DND-41 (cell line): ENCODE results near the gene GCAT.

Source experiments
- ATAC-seq: fragments of 200-7000 bp; cut with Tn5 transposase; 3 replicates; pipeline ENCODE4 v1.9.1; 2021; ENCODE audit warnings: low read depth; ENCODE audit not compliant: insufficient read depth
- DNase-seq: peaks from one replicate; pipeline ENCODE4 v3.0.0-alpha.2; 2020
- H2AFZ ChIP-seq: 2 replicates; pipeline ENCODE4 v1.6.0; 2012; ENCODE audit warnings: low read depth, low read length
- H3K27ac ChIP-seq: 2 replicates; pipeline ENCODE4 v1.5.1; 2012; ENCODE audit warnings: low read length, inconsistent platforms
- H3K27me3 ChIP-seq: fragments of 200-600 bp; sonication (generic); 2 replicates; pipeline ENCODE4 v1.6.0; 2012; ENCODE audit warnings: low read length, mild to moderate bottlenecking, inconsistent platforms; ENCODE audit not compliant: insufficient read depth, poor library complexity
- H3K36me3 ChIP-seq: 2 replicates; pipeline ENCODE4 v1.5.1; 2012; ENCODE audit warnings: low read length, inconsistent platforms; ENCODE audit not compliant: insufficient read depth
- H3K4me1 ChIP-seq: 2 replicates; pipeline ENCODE4 v1.5.1; 2012; ENCODE audit warnings: mild to moderate bottlenecking, low read length; ENCODE audit not compliant: insufficient read depth
- H3K4me2 ChIP-seq: 2 replicates; pipeline ENCODE4 v1.6.0; 2012; ENCODE audit warnings: mild to moderate bottlenecking, moderate library complexity, low read length, inconsistent platforms; ENCODE audit not compliant: insufficient read depth
- H3K4me3 ChIP-seq, 2 experiments: fragments of 200-600 bp in 1 of 2; shearing (Covaris generic) in 1 of 2; 2 replicates each; pipeline ENCODE4 v1.5.1; 2012 to 2016; ENCODE audit warnings: inconsistent platforms in 2 of 2, low read length in 2 of 2, mild to moderate bottlenecking in 2 of 2, low read depth in 1 of 2, moderate library complexity in 1 of 2
- H3K79me2 ChIP-seq: 2 replicates; pipeline ENCODE4 v1.6.0; 2012; ENCODE audit warnings: low read length, inconsistent platforms; ENCODE audit not compliant: insufficient read depth
- H3K9ac ChIP-seq: 2 replicates; pipeline ENCODE4 v1.6.0; 2012; ENCODE audit warnings: low read depth, mild to moderate bottlenecking, inconsistent platforms, low read length, moderate library complexity
- H3K9me3 ChIP-seq: 2 replicates; pipeline ENCODE4 v1.5.1; 2012; ENCODE audit warnings: low read length, moderate library complexity, mild to moderate bottlenecking, inconsistent platforms; ENCODE audit not compliant: insufficient read depth, severe bottlenecking
- H4K20me1 ChIP-seq: 2 replicates; pipeline ENCODE4 v1.6.0; 2012; ENCODE audit warnings: low read length; ENCODE audit not compliant: insufficient read depth
- CTCF ChIP-seq: IDR thresholded peaks from 2 replicates; pipeline ENCODE4 v1.5.1; 2012; ENCODE audit warnings: borderline replicate concordance, low read length, moderate library complexity, mild to moderate bottlenecking; ENCODE audit not compliant: poor library complexity, severe bottlenecking; ENCODE audit errors: extremely low read depth
- EZH2 ChIP-seq: IDR thresholded peaks from 3 replicates; pipeline ENCODE4 v1.6.1; 2012; ENCODE audit warnings: borderline replicate concordance, low read depth, mild to moderate bottlenecking, moderate library complexity, low read length, inconsistent platforms; ENCODE audit not compliant: severe bottlenecking

Gene GCAT

DNA sequence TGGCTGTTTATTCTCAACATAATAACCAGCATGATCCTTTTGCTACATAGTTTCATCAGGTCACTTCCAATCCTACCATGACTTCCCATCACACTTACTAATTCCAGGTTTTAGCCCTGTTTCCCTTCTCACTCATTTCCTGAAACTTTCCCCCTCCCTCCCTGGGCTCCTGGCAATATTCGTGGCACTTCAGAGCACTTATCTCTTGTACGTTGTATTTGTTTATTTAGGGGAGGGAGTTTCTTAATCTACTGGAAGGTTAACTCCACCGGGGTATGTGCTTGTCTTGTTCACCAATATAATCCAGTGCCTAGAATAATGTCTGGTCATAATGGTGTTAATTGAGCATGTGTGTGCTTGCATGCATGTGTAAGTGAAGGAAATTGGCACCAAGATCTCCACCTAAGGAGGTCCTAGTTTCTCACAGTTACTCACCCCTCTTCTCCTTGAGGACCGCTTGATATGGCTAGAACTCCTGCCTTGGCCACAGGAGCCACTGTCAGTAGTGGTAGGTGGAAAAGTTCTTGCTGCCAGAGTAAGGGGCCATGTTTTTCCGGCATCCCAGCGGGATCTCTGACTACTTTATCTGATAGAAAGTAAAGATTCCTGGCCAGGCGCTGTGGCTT is 53.2 kb downstream of the GCAT start:
- no peak for ATAC-seq
- H3K4me1 ChIP-seq: no peaks in the 10 kb centered on the region
- peaks cover 29% of the 10 kb centered on the region; the same call in 1 of the 2 replicates for H4K20me1 ChIP-seq
- no peak overlapping the region for H3K27ac ChIP-seq
- H2AFZ ChIP-seq: no peak overlapping the region
- DNase-seq: no peak
- TF ChIP-seq CTCF (no peak), EZH2 (no peak)
- H3K79me2 ChIP-seq: peaks cover 28% of the 10 kb centered on the region
- H3K4me2 ChIP-seq: no peak overlapping the region
- H3K9ac ChIP-seq: no peak overlapping the region
- H3K4me3 ChIP-seq: no peak overlapping the region
- H3K9me3 ChIP-seq: no peaks in the 10 kb centered on the region
- H3K27me3 ChIP-seq: no peaks in the 10 kb centered on the region
- H3K36me3 ChIP-seq: peaks cover 94% of the 10 kb centered on the region

DNA sequence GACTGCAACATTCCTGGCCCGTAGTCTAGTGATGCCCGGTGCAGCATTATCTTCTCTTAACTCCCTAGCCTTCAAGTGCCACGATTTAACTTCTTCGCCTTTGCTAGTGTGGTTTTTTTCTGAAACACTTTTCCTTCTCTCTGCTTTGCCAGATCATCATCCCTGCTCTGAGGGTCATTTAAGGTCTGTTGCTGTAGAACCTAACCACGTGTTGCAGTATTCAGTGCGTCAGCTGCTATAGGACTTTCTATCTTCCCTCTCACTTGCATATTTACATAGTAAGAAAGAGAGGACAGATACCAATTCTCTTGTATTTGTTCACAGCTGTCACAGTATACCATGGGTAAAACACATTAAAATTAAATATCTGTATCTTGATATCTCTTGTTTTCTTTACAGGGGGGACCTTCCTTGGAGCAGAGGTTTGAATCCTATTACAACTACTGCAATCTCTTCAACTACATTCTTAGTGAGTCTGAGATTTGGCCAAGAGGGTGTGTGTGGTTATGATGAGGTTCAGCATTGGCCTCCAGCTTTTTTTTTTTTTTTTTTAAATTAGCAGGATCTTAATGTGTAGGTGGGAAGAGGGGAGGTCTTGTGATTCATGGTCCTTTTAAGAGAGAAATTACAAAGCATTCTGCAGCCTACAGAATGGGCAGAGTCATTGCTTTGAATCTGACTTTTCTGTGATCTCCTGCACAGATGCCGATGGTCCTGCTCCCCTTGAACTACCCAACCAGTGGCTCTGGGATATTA is 55.0 kb downstream of the GCAT start:
- H3K79me2 ChIP-seq: peaks cover 26% of the 10 kb centered on the region
- H3K9ac ChIP-seq: no peak overlapping the region
- H3K27me3 ChIP-seq: no peaks in the 10 kb centered on the region
- H3K9me3 ChIP-seq: no peaks in the 10 kb centered on the region
- H3K4me2 ChIP-seq: no peak overlapping the region
- no peak for DNase-seq
- no peaks in the 10 kb centered on the region for H3K4me1 ChIP-seq
- H3K36me3 ChIP-seq: peaks cover 94% of the 10 kb centered on the region
- H3K27ac ChIP-seq: no peak overlapping the region
- no peak overlapping the region for H3K4me3 ChIP-seq
- no peak for ATAC-seq
- no peak overlapping the region for H2AFZ ChIP-seq
- peaks cover 31% of the 10 kb centered on the region; the same call in 1 of the 2 replicates for H4K20me1 ChIP-seq
- TF ChIP-seq EZH2: no peak
- TF ChIP-seq CTCF: no peak

GRCh38 chr22:37865510-37865909 is 57.8 kb downstream of the GCAT start:
- Histone ChIP-seq H3K27me3 (no peaks in the 10 kb centered on the region), H3K36me3 (peaks cover 88% of the 10 kb centered on the region), H3K4me1 (no peaks in the 10 kb centered on the region), H3K4me3 (no peak overlapping the region), H3K4me2 (no peak overlapping the region), H3K9ac (no peak overlapping the region), H3K9me3 (no peaks in the 10 kb centered on the region), H2AFZ (no peak overlapping the region), H4K20me1 (peaks cover 30% of the 10 kb centered on the region; the same call in 1 of the 2 replicates), H3K79me2 (peaks cover 25% of the 10 kb centered on the region), H3K27ac (no peak overlapping the region)
- no peak for TF ChIP-seq CTCF
- TF ChIP-seq EZH2: no peak
- ATAC-seq (no peak), DNase-seq (no peak)
